PFSK-1 (cell line): ENCODE data around the gene BNC1.

Experiments
- SIN3A ChIP-seq: IDR thresholded peaks from 2 replicates; pipeline ENCODE4 v1.6.1; 2012; ENCODE audit warnings: mild to moderate bottlenecking, low read length, moderate library complexity, borderline replicate concordance; ENCODE audit not compliant: insufficient read depth
- TAF1 ChIP-seq: IDR thresholded peaks from 2 replicates; pipeline ENCODE4 v1.6.1; 2012; ENCODE audit warnings: low read length, control low read depth, borderline replicate concordance; ENCODE audit not compliant: insufficient read depth

DNA sequence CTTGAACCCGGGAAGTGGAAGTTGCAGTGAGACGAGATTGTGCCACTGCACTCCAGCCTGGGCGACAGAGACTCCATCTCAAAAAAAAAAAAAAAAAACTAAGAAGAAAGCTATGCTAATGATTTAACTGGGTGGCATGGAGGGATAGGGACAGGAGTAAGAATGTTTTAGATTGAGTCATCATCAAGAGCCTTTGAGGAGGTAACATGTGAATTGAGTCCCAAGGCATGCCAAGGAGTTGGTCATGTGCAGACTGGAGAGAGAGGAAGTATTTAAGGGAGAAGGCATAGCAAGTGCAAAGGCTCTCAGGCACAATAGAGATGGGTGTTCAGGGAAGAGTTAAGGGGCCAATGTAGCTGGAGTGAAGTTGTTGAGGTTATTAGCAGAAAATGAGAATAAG lies 9.1 kb downstream of the BNC1 start:
- TF ChIP-seq SIN3A (no peak), TAF1 (no peak)
